WTC11 (cell line): ENCODE measurements around the gene QRSL1. TPM values are rescaled to one million over a fixed set of nuclear protein-coding genes. Genes with fewer than 3 reads are reported as not detected.

ENCODE experiments used
- ATAC-seq: fragments of 200-7000 bp; cut with Tn5 transposase; 2 replicates; pipeline ENCODE4 v1.10.0; 2021; ENCODE audit warnings: mild to moderate bottlenecking, moderate library complexity
- CTCF ChIA-PET: fragments of 300-600 bp; sonication (Branson Sonifier 250); formaldehyde crosslinking; loops from one replicate; lab custom pipeline; 2021; ENCODE audit warnings: antibody characterized with exemption; lab: Charles Lee
- POLR2A ChIA-PET: fragments of 350-600 bp; sonication (Branson Sonifier 250); formaldehyde crosslinking; loops from one replicate; lab custom pipeline; 2021; ENCODE audit warnings: antibody characterized with exemption; lab: Charles Lee
- DNase-seq: peaks from one replicate; pipeline ENCODE4 v3.0.0; 2021; ENCODE audit warnings: low spot score
- H3K27ac Mint-ChIP-seq: 2 replicates; pipeline ENCODE4 v1.8.0; 2021; ENCODE audit warnings: mixed read lengths
- H3K27me3 Mint-ChIP-seq: 2 replicates; pipeline ENCODE4 v1.8.0; 2021; ENCODE audit warnings: low read depth, mild to moderate bottlenecking, moderate library complexity, mixed read lengths
- H3K36me3 Mint-ChIP-seq: 2 replicates; pipeline ENCODE4 v1.8.0; 2021; ENCODE audit warnings: mixed read lengths
- H3K4me1 Mint-ChIP-seq: 2 replicates; pipeline ENCODE4 v1.8.0; 2022; ENCODE audit warnings: mixed read lengths
- H3K4me3 Mint-ChIP-seq: 2 replicates; pipeline ENCODE4 v1.8.0; 2021; ENCODE audit warnings: mild to moderate bottlenecking, moderate library complexity, mixed read lengths
- H3K9me3 Mint-ChIP-seq: 2 replicates; pipeline ENCODE4 v1.8.0; 2021; ENCODE audit warnings: mixed read lengths
- ARID4B ChIP-seq: sonication (generic); formaldehyde crosslinking; IDR thresholded peaks from 2 replicates; pipeline ENCODE4 v1.8.0; 2023; ENCODE audit warnings: missing genetic modification reagents, mild to moderate bottlenecking, borderline replicate concordance
- ATF1 ChIP-seq: sonication (generic); formaldehyde crosslinking; IDR thresholded peaks from 2 replicates; pipeline ENCODE4 v1.8.1; 2023; ENCODE audit warnings: mild to moderate bottlenecking, moderate library complexity, missing genetic modification reagents
- ATF3 ChIP-seq: sonication (generic); formaldehyde crosslinking; conservative IDR thresholded peaks from 2 replicates; pipeline ENCODE4 v1.8.1; 2022; ENCODE audit warnings: mild to moderate bottlenecking, missing genetic modification reagents
- CREM ChIP-seq: sonication (generic); formaldehyde crosslinking; IDR thresholded peaks from 2 replicates; pipeline ENCODE4 v1.8.1; 2022; ENCODE audit warnings: mild to moderate bottlenecking, missing genetic modification reagents, moderate library complexity
- EMX1 ChIP-seq: fragments of 250-450 bp; sonication (Bioruptor Pico); IDR thresholded peaks from 2 replicates; pipeline ENCODE4 v1.8.0; 2021; ENCODE audit warnings: mild to moderate bottlenecking
- GTF2I ChIP-seq: fragments of 250-450 bp; sonication (Bioruptor Pico); conservative IDR thresholded peaks from 2 replicates; pipeline ENCODE4 v1.4.0; 2021; ENCODE audit warnings: mild to moderate bottlenecking
- HMGXB4 ChIP-seq: sonication (generic); formaldehyde crosslinking; IDR thresholded peaks from 2 replicates; pipeline ENCODE4 v1.8.1; 2023; ENCODE audit warnings: mild to moderate bottlenecking, moderate library complexity, missing genetic modification reagents
- IRF1 ChIP-seq: sonication (generic); formaldehyde crosslinking; IDR thresholded peaks from 2 replicates; pipeline ENCODE4 v1.8.0; 2023; ENCODE audit warnings: missing genetic modification reagents
- SMAD4 ChIP-seq: sonication (generic); formaldehyde crosslinking; IDR thresholded peaks from 2 replicates; pipeline ENCODE4 v1.8.0; 2022; ENCODE audit warnings: mild to moderate bottlenecking, missing genetic modification reagents
- ZNF263 ChIP-seq: sonication (generic); formaldehyde crosslinking; IDR thresholded peaks from 2 replicates; pipeline ENCODE4 v1.8.1; 2022; ENCODE audit warnings: low read depth, mild to moderate bottlenecking, moderate library complexity, missing genetic modification reagents
- ZNF281 ChIP-seq: sonication (generic); formaldehyde crosslinking; IDR thresholded peaks from 2 replicates; pipeline ENCODE4 v1.8.0; 2023; ENCODE audit warnings: mild to moderate bottlenecking, missing genetic modification reagents
- ZNF317 ChIP-seq: sonication (generic); formaldehyde crosslinking; IDR thresholded peaks from 2 replicates; pipeline ENCODE4 v1.8.1; 2023; ENCODE audit warnings: low read depth, mild to moderate bottlenecking, moderate library complexity, missing genetic modification reagents, borderline replicate concordance
- total RNA-seq: library from RNA; stranded (reverse); gene quantifications from 3 replicates; pipeline ENCODE4 v1.2.3, GENCODE V29; 2021

The QRSL1 gene
- total RNA-seq, 1 experiment from 2014 or later, result 17.7 TPM

GRCh38 chr6:106643061-106643460 is 13.7 kb downstream of the QRSL1 start (continued):
- TF ChIP-seq ARID4B (no peak), IRF1 (CRISPR knock-in tag) (no peak), ATF1 (CRISPR knock-in tag) (no peak), ZNF281 (CRISPR knock-in tag) (no peak), EMX1 (CRISPR knock-in tag) (no peak), GTF2I (CRISPR knock-in tag) (no peak), CREM (CRISPR knock-in tag) (no peak), ATF3 (CRISPR knock-in tag) (no peak)

GRCh38 chr6:106648651-106649308 is 19.4 kb downstream of the QRSL1 start:
- H3K27ac Mint-ChIP-seq, result peak overlapping the region; percentile 44
- CTCF ChIA-PET, result interaction anchor here (1.4 kb wide), 1 partner anchor 39 kb away, joined by 3 read pairs; no protein-coding TSS in a partner anchor
- POLR2A ChIA-PET, result no interaction called here
- H3K4me1 Mint-ChIP-seq, result no peaks in the 10 kb centered on the region
- DNase-seq (no peak), ATAC-seq (no peak)
- no peaks in the 10 kb centered on the region for H3K27me3 Mint-ChIP-seq
- peaks cover 3% of the 10 kb centered on the region; the same call in 1 of the 2 replicates for H3K9me3 Mint-ChIP-seq
- H3K4me3 Mint-ChIP-seq, result no peak overlapping the region
- H3K36me3 Mint-ChIP-seq, result peaks cover 67% of the 10 kb centered on the region
- TF ChIP-seq SMAD4 (CRISPR knock-in tag), result no peak

GRCh38 chr6:106658469-106658868 is 29.1 kb downstream of the QRSL1 start:
- ATAC-seq (no peak), DNase-seq (no peak)
- H3K27me3 Mint-ChIP-seq, result no peaks in the 10 kb centered on the region
- CTCF ChIA-PET, result interaction anchor here (2.4 kb wide), 1 partner anchor 50 kb away, joined by 7 read pairs; no protein-coding TSS in a partner anchor
- H3K4me1 Mint-ChIP-seq, result peaks cover 26% of the 10 kb centered on the region
- H3K27ac Mint-ChIP-seq, result no peak overlapping the region
- peaks cover 79% of the 10 kb centered on the region for H3K36me3 Mint-ChIP-seq
- no peak overlapping the region for H3K4me3 Mint-ChIP-seq
- POLR2A ChIA-PET, result no interaction called here
- TF ChIP-seq HMGXB4 (no peak), ZNF317 (CRISPR knock-in tag) (peak; percentile 98), CREM (CRISPR knock-in tag) (no peak), ZNF263 (CRISPR knock-in tag) (no peak)
- peaks cover 20% of the 10 kb centered on the region for H3K9me3 Mint-ChIP-seq
